GM12891 (cell line): ENCODE measurements around the gene PDZRN4.

ENCODE experiments used
- PAX5 ChIP-seq: IDR thresholded peaks from 2 replicates; pipeline ENCODE4 v1.6.1; 2011; ENCODE audit warnings: low read length, moderate library complexity, mild to moderate bottlenecking; ENCODE audit not compliant: insufficient read depth, severe bottlenecking
- POLR2A ChIP-seq: IDR thresholded peaks from 2 replicates; pipeline ENCODE4 v1.6.1; 2011; ENCODE audit warnings: low read depth, low read length, control low read depth
- POLR2AphosphoS5 ChIP-seq: IDR thresholded peaks from 2 replicates; pipeline ENCODE4 v1.6.1; 2011; ENCODE audit warnings: low read depth, low read length, control low read depth
- POU2F2 ChIP-seq: IDR thresholded peaks from 2 replicates; pipeline ENCODE4 v1.6.1; 2011; ENCODE audit warnings: low read depth, mild to moderate bottlenecking, control low read depth, low read length, moderate library complexity
- SPI1 ChIP-seq: IDR thresholded peaks from 2 replicates; pipeline ENCODE4 v1.6.1; 2011; ENCODE audit warnings: low read depth, low read length, control low read depth
- TAF1 ChIP-seq: IDR thresholded peaks from 2 replicates; pipeline ENCODE4 v1.6.1; 2011; ENCODE audit warnings: low read depth, low read length, control low read depth

- TF ChIP-seq TAF1 (no peak), POLR2AphosphoS5 (no peak), POLR2A (no peak), SPI1 (no peak), PAX5 (no peak), POU2F2 (no peak)
These were observed 176.1 kb downstream of the PDZRN4 start for GRCh38 chr12:41364211-41364610.
